Neural cell (in vitro differentiated cells): Measurements from ENCODE around the gene TRPV2. TPM values are rescaled to one million over a fixed set of nuclear protein-coding genes. Genes with fewer than 3 reads are reported as not detected.
"Not testable (repeated sequence)": the region's sequence is repeated elsewhere in the genome, so short reads cannot be mapped to it uniquely, and the experiment has no call there.

ENCODE experiments used
- H2AFZ ChIP-seq: fragments of 200-600, 300-800 bp; sonication (generic), shearing (Covaris generic); 2 replicates; pipeline ENCODE4 v1.6.0; 2014; ENCODE audit warnings: low read depth, mild to moderate bottlenecking, antibody characterized with exemption, low read length, moderate library complexity
- H3F3A ChIP-seq: fragments of 200-600 bp; shearing (Covaris generic); 2 replicates; pipeline ENCODE4 v1.6.1; 2016; ENCODE audit warnings: mild to moderate bottlenecking, moderate library complexity, mixed read lengths, antibody characterized with exemption, low read length; ENCODE audit not compliant: insufficient read depth, poor library complexity, severe bottlenecking
- H3K27ac ChIP-seq: fragments of 200-600, 300-800 bp; sonication (generic), shearing (Covaris generic); 2 replicates; pipeline ENCODE4 v1.5.1; 2014; ENCODE audit warnings: mild to moderate bottlenecking, low read length, moderate library complexity
- H3K27me3 ChIP-seq: fragments of 300-800, 200-600 bp; sonication (generic), shearing (Covaris generic); 2 replicates; pipeline ENCODE4 v1.6.0; 2014; ENCODE audit warnings: mild to moderate bottlenecking, low read depth, low read length, moderate library complexity; ENCODE audit not compliant: insufficient read depth
- H3K36me3 ChIP-seq: fragments of 300-800, 200-600 bp; sonication (generic), shearing (Covaris generic); 2 replicates; pipeline ENCODE4 v1.5.1; 2014; ENCODE audit warnings: mild to moderate bottlenecking, antibody characterized with exemption, low read length, moderate library complexity; ENCODE audit not compliant: insufficient read depth
- H3K4me2 ChIP-seq: fragments of 300-800, 200-600 bp; sonication (generic), shearing (Covaris generic); 2 replicates; pipeline ENCODE4 v1.6.0; 2014; ENCODE audit warnings: mild to moderate bottlenecking, low read length
- H3K4me3 ChIP-seq: fragments of 300-800, 200-600 bp; sonication (generic), shearing (Covaris generic); 2 replicates; pipeline ENCODE4 v1.5.1; 2014; ENCODE audit warnings: mild to moderate bottlenecking, low read length, moderate library complexity
- H3K79me2 ChIP-seq: fragments of 200-600 bp; shearing (Covaris generic); replicated peaks from 2 replicates; pipeline ENCODE4 v1.6.0; 2014; ENCODE audit warnings: mild to moderate bottlenecking, low read length, moderate library complexity; ENCODE audit not compliant: insufficient read depth
- H3K9ac ChIP-seq: fragments of 300-800, 200-600 bp; sonication (generic), shearing (Covaris generic); 2 replicates; pipeline ENCODE4 v1.6.1; 2016; ENCODE audit warnings: mild to moderate bottlenecking, low read length, mixed read lengths
- H3K9me2 ChIP-seq: fragments of 200-600 bp; shearing (Covaris generic); 2 replicates; pipeline ENCODE4 v1.6.1; 2016; ENCODE audit warnings: mild to moderate bottlenecking, low read length, mixed read lengths; ENCODE audit not compliant: insufficient read depth
- H3K9me3 ChIP-seq: fragments of 200-600, 300-800 bp; sonication (generic), shearing (Covaris generic); 2 replicates; pipeline ENCODE4 v1.6.1; 2016; ENCODE audit warnings: mild to moderate bottlenecking, mixed run types, low read length, moderate library complexity, mixed read lengths
- H4K20me1 ChIP-seq: fragments of 200-600 bp; shearing (Covaris generic); 2 replicates; pipeline ENCODE4 v1.6.1; 2016; ENCODE audit warnings: mild to moderate bottlenecking, mixed run types; ENCODE audit not compliant: insufficient read depth
- EP300 ChIP-seq: fragments of 450-650 bp; conservative IDR thresholded peaks from 2 replicates; pipeline ENCODE4 v1.6.1; 2014; ENCODE audit warnings: antibody characterized with exemption, mild to moderate bottlenecking, moderate library complexity; ENCODE audit not compliant: poor library complexity, severe bottlenecking
- EZH2 ChIP-seq: fragments of 200-600, 300-800 bp; shearing (Covaris generic), sonication (generic); IDR thresholded peaks from 2 replicates; pipeline ENCODE4 v1.6.1; 2014; ENCODE audit warnings: antibody characterized with exemption, low read length, borderline replicate concordance, mild to moderate bottlenecking; ENCODE audit not compliant: insufficient read depth, poor library complexity, severe bottlenecking
- MXI1 ChIP-seq: fragments of 450-650 bp; conservative IDR thresholded peaks from 2 replicates; pipeline ENCODE4 v1.6.1; 2014; ENCODE audit warnings: antibody characterized with exemption, mild to moderate bottlenecking; ENCODE audit not compliant: poor library complexity, severe bottlenecking
- POLR2AphosphoS5 ChIP-seq: IDR thresholded peaks from 2 replicates; pipeline ENCODE4 v1.6.1; 2012
- RAD21 ChIP-seq: fragments of 450-650 bp; conservative IDR thresholded peaks from 2 replicates; pipeline ENCODE4 v1.6.1; 2014; ENCODE audit warnings: antibody characterized with exemption, mild to moderate bottlenecking, moderate library complexity
- SMC3 ChIP-seq: fragments of 450-650 bp; conservative IDR thresholded peaks from 2 replicates; pipeline ENCODE4 v1.6.1; 2014; ENCODE audit warnings: antibody characterized with exemption, mild to moderate bottlenecking, moderate library complexity; ENCODE audit not compliant: poor library complexity
- TAF1 ChIP-seq: IDR thresholded peaks from 2 replicates; pipeline ENCODE4 v1.6.1; 2012; ENCODE audit warnings: low read depth
- polyA plus RNA-seq: library from polyadenylated mRNA; depleted of rRNA; stranded (reverse); fragments of >200 nt; gene quantifications from 2 replicates; pipeline ENCODE4 v1.2.3, GENCODE V29; 2014
- TF ChIP-seq, protein P1 (sequence below): fragments of 450-650 bp; IDR thresholded peaks from 2 replicates; pipeline ENCODE4 v1.5.1; 2014; ENCODE audit warnings: antibody characterized with exemption, mild to moderate bottlenecking, moderate library complexity; ENCODE audit not compliant: poor library complexity, severe bottlenecking
- TF ChIP-seq, protein P2 (sequence below): IDR thresholded peaks from 2 replicates; pipeline ENCODE4 v1.6.1; 2012; ENCODE audit warnings: borderline replicate concordance

TRPV2 gene
- polyA plus RNA-seq, 1 donor from 2014 or later, result not detected

DNA sequence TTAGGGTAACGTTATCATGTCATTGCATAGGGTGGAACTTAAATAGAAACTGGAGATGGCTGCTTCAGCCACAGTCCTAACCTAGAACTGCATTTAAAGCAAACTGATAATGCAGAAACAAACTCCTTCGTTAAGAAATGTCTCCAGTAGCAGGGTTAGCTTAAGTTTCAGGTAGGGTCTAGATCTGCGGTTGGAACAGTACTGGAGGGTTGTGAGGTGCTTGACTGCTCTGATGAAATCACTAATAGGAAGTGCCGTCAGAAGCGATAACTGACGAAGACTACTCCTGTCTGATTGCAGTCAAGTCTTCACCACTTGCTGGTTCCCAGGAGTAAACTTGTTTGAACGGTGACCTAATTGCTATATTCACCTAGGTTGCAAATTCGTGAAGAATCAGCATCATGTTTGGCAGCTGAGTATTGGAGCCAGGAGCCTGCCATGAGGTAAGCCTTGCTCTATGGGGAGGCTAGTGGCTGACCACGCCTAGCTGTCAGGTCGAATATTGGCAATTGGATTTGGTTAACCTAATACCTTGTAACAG, 24.5 kb downstream of the TRPV2 start:
- Histone ChIP-seq H3K36me3 (peaks cover 7% of the 10 kb centered on the region), H2AFZ (no peak overlapping the region), H3F3A (no peaks in the 10 kb centered on the region), H3K4me3 (peak overlapping the region; percentile 96), H4K20me1 (no peaks in the 10 kb centered on the region), H3K9me3 (no peaks in the 10 kb centered on the region), H3K4me2 (peak overlapping the region; percentile 41), H3K9ac (peak overlapping the region; percentile 89), H3K27ac (no peak overlapping the region), H3K9me2 (no peaks in the 10 kb centered on the region), H3K27me3 (no peaks in the 10 kb centered on the region), H3K79me2 (peaks cover 29% of the 10 kb centered on the region)
- TF ChIP-seq EZH2, result no peak

DNA sequence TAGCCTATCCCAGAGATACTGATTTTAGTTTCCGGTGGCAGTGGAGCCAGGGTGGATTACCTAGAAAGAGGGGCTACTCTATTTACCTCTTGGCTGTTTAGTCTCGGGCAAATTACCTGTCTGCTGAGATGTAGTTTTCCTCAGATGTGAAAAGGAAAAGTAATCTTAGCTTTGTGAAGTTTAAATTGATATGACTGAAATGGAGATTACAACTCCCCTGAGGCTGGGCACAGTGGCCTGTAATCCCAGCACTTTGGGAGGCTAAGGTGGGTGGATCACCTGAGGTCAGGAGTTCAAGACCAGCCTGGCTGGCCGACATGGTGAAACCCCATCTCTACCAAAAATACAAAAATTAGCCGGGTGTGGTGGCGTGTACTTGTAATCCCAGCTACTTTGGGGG, 25.0 kb downstream of the TRPV2 start:
- peaks cover 29% of the 10 kb centered on the region for H3K79me2 ChIP-seq

DNA sequence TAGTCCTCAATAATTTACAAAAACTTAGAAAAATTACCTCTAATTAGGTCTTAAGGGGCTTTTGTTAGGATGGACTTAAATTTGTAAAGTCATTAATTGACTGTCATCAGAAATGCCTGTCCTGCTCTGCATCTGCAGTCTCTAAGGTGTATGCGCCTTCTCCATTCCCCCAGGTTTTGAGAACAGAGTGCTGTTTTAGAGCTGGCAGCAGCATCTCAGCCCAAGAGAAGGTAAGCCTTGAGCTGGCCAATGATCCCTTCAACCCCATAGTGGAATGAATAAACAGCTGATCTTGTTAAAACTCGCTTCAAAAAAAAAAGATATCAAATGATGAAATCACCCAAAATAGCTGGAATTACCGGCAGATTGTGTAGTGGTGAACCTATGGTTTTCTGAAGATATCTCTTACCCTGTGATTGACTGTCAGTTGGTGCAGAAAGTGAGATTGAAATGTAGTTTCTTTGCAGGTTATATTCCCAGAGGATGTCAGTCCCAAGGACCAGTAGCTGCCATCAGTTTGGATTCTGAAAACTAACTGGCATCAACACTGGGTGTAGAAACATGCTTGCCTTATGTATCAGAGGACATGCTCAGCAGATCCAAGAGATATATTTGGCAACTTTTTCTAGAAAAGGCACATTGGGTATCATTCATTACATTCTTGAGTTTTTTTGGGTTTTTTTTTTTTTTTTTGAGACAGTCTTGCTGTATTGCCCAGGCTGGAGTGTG, 25.7 kb downstream of the TRPV2 start:
- Histone ChIP-seq H2AFZ (no peak overlapping the region), H3K36me3 (peaks cover 7% of the 10 kb centered on the region), H3K4me2 (no peak overlapping the region), H3K4me3 (peak overlapping the region; percentile 96), H3K79me2 (peaks cover 29% of the 10 kb centered on the region), H3F3A (no peaks in the 10 kb centered on the region), H4K20me1 (no peaks in the 10 kb centered on the region), H3K27ac (no peak overlapping the region), H3K9me3 (no peaks in the 10 kb centered on the region), H3K9me2 (no peaks in the 10 kb centered on the region), H3K27me3 (no peaks in the 10 kb centered on the region), H3K9ac (no peak overlapping the region)
- TF ChIP-seq POLR2AphosphoS5 (no peak), EZH2 (no peak), MXI1 (no peak), SMC3 (no peak), TAF1 (no peak), EP300 (no peak), RAD21 (no peak)
- TF ChIP-seq, protein P1, sequence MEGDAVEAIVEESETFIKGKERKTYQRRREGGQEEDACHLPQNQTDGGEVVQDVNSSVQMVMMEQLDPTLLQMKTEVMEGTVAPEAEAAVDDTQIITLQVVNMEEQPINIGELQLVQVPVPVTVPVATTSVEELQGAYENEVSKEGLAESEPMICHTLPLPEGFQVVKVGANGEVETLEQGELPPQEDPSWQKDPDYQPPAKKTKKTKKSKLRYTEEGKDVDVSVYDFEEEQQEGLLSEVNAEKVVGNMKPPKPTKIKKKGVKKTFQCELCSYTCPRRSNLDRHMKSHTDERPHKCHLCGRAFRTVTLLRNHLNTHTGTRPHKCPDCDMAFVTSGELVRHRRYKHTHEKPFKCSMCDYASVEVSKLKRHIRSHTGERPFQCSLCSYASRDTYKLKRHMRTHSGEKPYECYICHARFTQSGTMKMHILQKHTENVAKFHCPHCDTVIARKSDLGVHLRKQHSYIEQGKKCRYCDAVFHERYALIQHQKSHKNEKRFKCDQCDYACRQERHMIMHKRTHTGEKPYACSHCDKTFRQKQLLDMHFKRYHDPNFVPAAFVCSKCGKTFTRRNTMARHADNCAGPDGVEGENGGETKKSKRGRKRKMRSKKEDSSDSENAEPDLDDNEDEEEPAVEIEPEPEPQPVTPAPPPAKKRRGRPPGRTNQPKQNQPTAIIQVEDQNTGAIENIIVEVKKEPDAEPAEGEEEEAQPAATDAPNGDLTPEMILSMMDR, result no peak
- TF ChIP-seq, protein P2, sequence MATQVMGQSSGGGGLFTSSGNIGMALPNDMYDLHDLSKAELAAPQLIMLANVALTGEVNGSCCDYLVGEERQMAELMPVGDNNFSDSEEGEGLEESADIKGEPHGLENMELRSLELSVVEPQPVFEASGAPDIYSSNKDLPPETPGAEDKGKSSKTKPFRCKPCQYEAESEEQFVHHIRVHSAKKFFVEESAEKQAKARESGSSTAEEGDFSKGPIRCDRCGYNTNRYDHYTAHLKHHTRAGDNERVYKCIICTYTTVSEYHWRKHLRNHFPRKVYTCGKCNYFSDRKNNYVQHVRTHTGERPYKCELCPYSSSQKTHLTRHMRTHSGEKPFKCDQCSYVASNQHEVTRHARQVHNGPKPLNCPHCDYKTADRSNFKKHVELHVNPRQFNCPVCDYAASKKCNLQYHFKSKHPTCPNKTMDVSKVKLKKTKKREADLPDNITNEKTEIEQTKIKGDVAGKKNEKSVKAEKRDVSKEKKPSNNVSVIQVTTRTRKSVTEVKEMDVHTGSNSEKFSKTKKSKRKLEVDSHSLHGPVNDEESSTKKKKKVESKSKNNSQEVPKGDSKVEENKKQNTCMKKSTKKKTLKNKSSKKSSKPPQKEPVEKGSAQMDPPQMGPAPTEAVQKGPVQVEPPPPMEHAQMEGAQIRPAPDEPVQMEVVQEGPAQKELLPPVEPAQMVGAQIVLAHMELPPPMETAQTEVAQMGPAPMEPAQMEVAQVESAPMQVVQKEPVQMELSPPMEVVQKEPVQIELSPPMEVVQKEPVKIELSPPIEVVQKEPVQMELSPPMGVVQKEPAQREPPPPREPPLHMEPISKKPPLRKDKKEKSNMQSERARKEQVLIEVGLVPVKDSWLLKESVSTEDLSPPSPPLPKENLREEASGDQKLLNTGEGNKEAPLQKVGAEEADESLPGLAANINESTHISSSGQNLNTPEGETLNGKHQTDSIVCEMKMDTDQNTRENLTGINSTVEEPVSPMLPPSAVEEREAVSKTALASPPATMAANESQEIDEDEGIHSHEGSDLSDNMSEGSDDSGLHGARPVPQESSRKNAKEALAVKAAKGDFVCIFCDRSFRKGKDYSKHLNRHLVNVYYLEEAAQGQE, result no peak

More for the DNA sequence above, 25.0 kb downstream of the TRPV2 start:
- Histone ChIP-seq H3K4me2 (peak overlapping the region; percentile 41), H3K4me3 (peak overlapping the region; percentile 96), H3K9ac (peak overlapping the region; percentile 89)
- not testable (repeated sequence) for H3F3A ChIP-seq, H4K20me1 ChIP-seq, H2AFZ ChIP-seq, H3K9me2 ChIP-seq, H3K9me3 ChIP-seq, H3K27ac ChIP-seq, H3K36me3 ChIP-seq, H3K27me3 ChIP-seq
